Right lobe of liver (tissue), 6 donors: ENCODE results near the gene MTHFD1L. TPM values are rescaled to one million over a fixed set of nuclear protein-coding genes. Genes with fewer than 3 reads are reported as not detected.

ENCODE experiments used
- ATAC-seq, 4 donors: fragments of 200-7000 bp; cut with Tn5 transposase; one replicate each; pipeline ENCODE4 v1.9.1; 2020; ENCODE audit warnings: mild to moderate bottlenecking in 4 of 4, moderate library complexity in 4 of 4
- DNase-seq, 3 donors: peaks; one replicate each; pipeline ENCODE4 v3.0.0-alpha.2; 2020
- H3K27ac ChIP-seq, 3 donors: fragments of 200-600 bp; one replicate each; pipeline ENCODE4 v1.8.0; 2022
- H3K27me3 ChIP-seq, 2 donors: fragments of 200-600 bp; one replicate each; pipeline ENCODE4 v1.8.0; 2022
- H3K36me3 ChIP-seq, 4 donors: fragments of 200-600 bp; sonication (generic) in 1 of 4; one replicate each; pipeline versions ENCODE4 v1.5.1 to v1.8.0; 2017 to 2022; ENCODE audit warnings: control low read depth in 1 of 4
- H3K4me1 ChIP-seq, 4 donors: fragments of 200-600 bp; sonication (generic) in 1 of 4; one replicate each; pipeline versions ENCODE4 v1.5.1 to v1.8.0; 2017 to 2022; ENCODE audit warnings: control low read depth in 1 of 4
- H3K4me3 ChIP-seq, 3 donors: fragments of 200-600 bp; one replicate each; pipeline ENCODE4 v1.8.0; 2022
- H3K9me3 ChIP-seq, 4 donors: fragments of 200-600 bp; sonication (generic) in 1 of 4; one replicate each; pipeline versions ENCODE4 v1.5.1 to v1.8.0; 2017 to 2022; ENCODE audit warnings: control low read depth in 1 of 4
- POLR2A ChIP-seq: fragments of 450-650 bp; IDR thresholded peaks from one replicate; pipeline ENCODE4 v1.6.1; 2017; ENCODE audit warnings: antibody characterized with exemption, mild to moderate bottlenecking
- WGBS: methylation state at CpG from one replicate; pipeline ENCODE4 v1.1.6; 2018; ENCODE audit warnings: low coverage, low lambda C conversion rate; ENCODE audit not compliant: insufficient coverage; ENCODE audit errors: missing lambda C conversion rate; 5-methylcytosine and 5-hydroxymethylcytosine counted together
- intact Hi-C, 2 donors: fragments of 100-400 bp; cut with DNase I; formaldehyde crosslinking; loops; one replicate each; pipeline versions ENCODE4 v1.11.2 to v1.14.1; 2022
- total RNA-seq, 6 experiments: library from RNA; depleted of rRNA in 2 of 6; stranded (reverse); fragments of >200 nt in 2 of 6; fragmentation: NEBNext Ultra II Directional in 3 of 6; extraction: Animal tissue kit (Norgen Biotek cat#: 25700) in 3 of 6; gene quantifications; one replicate each; pipeline versions ENCODE4 v1.1.0 to v1.2.4, GENCODE V29; 2016 to 2023
- TF ChIP-seq, protein P1 (sequence below), 4 donors: fragments of 200-600 bp in 3 of 4; fragments of 450-650 bp in 1 of 4; IDR thresholded peaks; one replicate each; pipeline versions ENCODE4 v1.5.1 to v1.8.0; 2016 to 2022; ENCODE audit warnings: antibody characterized with exemption in 4 of 4, mild to moderate bottlenecking in 2 of 4
- donor health status: DM: no; HTN: yes; CAD: no.
- donor health status: DM: no; HTN: no; CAD: no.
- donor health status: DM: no; HTN: no; CAD: no.
- donor health status: DM: no; HTN: yes; CAD: no.
- donor health status: DM: no; HTN: yes; CAD: no.

Gene MTHFD1L
- total RNA-seq, 6 experiments from 2014 or later = 1.7 to 11.5 (median 4.9) TPM

DNA sequence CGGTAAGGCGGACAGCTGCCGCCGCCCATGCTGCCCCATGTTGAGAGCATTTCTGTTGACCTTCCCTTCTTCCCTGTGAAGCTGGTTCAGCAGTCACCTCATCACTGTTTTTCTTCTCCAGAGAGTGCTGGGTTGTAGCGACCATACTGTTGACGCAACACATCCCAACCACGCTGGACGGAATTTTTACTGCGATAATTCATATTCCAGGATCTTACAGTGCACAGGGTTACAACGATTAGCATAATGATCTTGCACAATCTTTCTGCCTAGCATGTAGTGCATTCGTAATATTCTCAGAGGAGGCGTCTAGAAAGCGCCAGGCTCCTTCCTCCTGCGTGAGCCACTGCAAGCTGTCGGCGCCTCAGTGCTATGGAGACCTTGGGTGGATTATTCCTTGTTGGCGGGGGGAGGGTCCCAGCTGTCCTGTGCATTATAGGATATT lies 137.0 kb downstream of the MTHFD1L start:
- H3K9me3 ChIP-seq = no peaks in the 10 kb centered on the region
- DNase-seq (no peak), ATAC-seq (no peak)
- no peaks in the 10 kb centered on the region for H3K4me1 ChIP-seq
- H3K4me3 ChIP-seq = no peak overlapping the region
- WGBS = 99% methylated on average over 15 of the region's 17 CpGs
- no peaks in the 10 kb centered on the region for H3K27me3 ChIP-seq
- intact Hi-C loops = no loop called here
- TF ChIP-seq, protein P1, sequence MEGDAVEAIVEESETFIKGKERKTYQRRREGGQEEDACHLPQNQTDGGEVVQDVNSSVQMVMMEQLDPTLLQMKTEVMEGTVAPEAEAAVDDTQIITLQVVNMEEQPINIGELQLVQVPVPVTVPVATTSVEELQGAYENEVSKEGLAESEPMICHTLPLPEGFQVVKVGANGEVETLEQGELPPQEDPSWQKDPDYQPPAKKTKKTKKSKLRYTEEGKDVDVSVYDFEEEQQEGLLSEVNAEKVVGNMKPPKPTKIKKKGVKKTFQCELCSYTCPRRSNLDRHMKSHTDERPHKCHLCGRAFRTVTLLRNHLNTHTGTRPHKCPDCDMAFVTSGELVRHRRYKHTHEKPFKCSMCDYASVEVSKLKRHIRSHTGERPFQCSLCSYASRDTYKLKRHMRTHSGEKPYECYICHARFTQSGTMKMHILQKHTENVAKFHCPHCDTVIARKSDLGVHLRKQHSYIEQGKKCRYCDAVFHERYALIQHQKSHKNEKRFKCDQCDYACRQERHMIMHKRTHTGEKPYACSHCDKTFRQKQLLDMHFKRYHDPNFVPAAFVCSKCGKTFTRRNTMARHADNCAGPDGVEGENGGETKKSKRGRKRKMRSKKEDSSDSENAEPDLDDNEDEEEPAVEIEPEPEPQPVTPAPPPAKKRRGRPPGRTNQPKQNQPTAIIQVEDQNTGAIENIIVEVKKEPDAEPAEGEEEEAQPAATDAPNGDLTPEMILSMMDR (IDR thresholded peaks at IDR 0.05) = no peak
- no peak for TF ChIP-seq POLR2A
- no peak overlapping the region for H3K27ac ChIP-seq
- no peaks in the 10 kb centered on the region for H3K36me3 ChIP-seq

DNA sequence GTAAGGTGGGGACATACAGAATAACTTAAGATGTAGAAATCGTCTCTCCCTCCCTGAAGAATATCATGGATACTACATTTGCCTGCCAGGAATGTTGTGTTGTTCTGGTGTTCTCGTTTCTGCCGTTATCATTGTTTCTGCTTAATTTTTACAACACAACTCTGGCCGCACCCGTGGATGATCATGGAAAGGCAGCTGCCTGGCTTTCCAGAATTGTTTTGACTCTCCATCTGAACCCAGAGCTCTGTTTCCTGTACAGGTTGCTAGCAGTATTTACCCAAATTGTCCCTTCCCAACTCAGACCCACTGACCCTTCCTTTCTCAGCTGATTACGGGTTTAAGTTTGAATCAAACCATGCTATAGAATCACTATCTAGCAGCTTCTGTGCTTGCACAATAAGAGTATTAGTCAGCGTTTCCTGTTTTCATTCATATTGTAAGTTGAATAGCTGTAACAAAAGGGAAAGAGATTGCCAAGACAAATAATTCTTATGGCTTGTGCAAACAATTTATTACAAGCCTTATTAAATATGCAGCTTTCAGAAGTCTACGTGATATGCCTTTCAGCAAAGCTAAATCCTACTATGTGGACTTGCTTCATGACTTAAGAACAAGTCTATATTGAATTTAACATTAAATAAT lies 139.0 kb downstream of the MTHFD1L start:
- TF ChIP-seq, protein P1 (IDR thresholded peaks at IDR 0.05) = no peak
- no peak for TF ChIP-seq POLR2A
- H3K27me3 ChIP-seq = no peaks in the 10 kb centered on the region
- H3K4me3 ChIP-seq = no peak overlapping the region
- no peaks in the 10 kb centered on the region for H3K36me3 ChIP-seq
- H3K9me3 ChIP-seq = no peaks in the 10 kb centered on the region
- no peaks in the 10 kb centered on the region for H3K4me1 ChIP-seq
- DNase-seq = no peak
- peak; percentile 71 to 84 (median 80) for ATAC-seq
- whole genome bisulfite sequencing = 59% methylated on average over 8 of the region's 8 CpGs
- peak overlapping the region; percentile 3 to 55 (median 33) for H3K27ac ChIP-seq
- intact Hi-C loops = no loop called here

GRCh38 chr6:151005164-151005563 lies 139.7 kb downstream of the MTHFD1L start:
- H3K4me1 ChIP-seq = no peaks in the 10 kb centered on the region
- H3K4me3 ChIP-seq = no peak overlapping the region
- no peaks in the 10 kb centered on the region for H3K9me3 ChIP-seq
- DNase-seq (no peak), ATAC-seq (no peak)
- no peaks in the 10 kb centered on the region for H3K27me3 ChIP-seq
- TF ChIP-seq POLR2A = no peak
- intact Hi-C loops = no loop called here
- H3K36me3 ChIP-seq = no peaks in the 10 kb centered on the region
- WGBS = 68% methylated on average over 6 of the region's 6 CpGs
- peak overlapping the region; percentile 3 to 45 (median 21) for H3K27ac ChIP-seq

DNA sequence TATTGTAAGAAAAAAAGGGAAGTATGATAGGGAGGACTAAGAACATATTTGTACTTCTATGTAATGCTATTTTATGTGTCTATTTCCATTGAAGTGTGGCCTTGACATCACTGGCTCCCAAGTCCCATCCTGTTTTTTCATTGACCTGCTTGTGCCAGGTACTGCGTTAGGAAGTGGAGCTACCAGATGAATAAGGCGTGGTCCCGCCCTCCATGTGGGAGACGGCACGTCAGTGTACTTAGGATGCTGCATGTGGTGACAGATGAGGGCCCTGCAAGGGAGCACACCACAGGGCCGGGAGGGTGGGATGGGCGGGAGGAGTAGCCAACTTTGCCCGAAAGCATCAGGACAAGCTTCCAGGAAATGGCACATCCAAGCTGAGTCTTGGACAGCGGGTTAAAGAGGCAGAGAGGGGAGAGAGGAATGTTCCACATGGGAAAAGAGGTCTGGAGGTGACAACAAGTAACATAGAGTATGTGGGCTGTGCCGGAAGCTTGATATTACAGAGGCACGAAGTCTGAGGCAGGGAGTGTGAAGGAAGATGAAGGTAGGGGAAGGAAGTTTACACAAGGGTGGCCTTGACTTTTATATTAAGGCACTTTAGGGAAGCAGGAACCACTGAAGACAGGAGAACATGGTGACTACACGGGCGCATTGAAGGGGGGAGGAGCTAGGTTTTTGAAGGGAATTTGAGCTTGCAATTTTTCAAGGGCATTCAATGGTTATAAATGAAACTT lies 140.6 kb downstream of the MTHFD1L start:
- Histone ChIP-seq H3K36me3 (no peaks in the 10 kb centered on the region), H3K27ac (peak overlapping the region in 2 of 3 donors; percentile 21 to 45), H3K4me3 (no peak overlapping the region), H3K4me1 (no peaks in the 10 kb centered on the region), H3K27me3 (no peaks in the 10 kb centered on the region), H3K9me3 (no peaks in the 10 kb centered on the region)
- ATAC-seq = peak in 3 of 4 donors; percentile 30 to 40 (median 31)
- 75% methylated on average over 13 of the region's 13 CpGs for WGBS
- intact Hi-C loops = no loop called here
- DNase-seq = no peak
- TF ChIP-seq, protein P1 (IDR thresholded peaks at IDR 0.05) = no peak
- TF ChIP-seq POLR2A = no peak

- intact Hi-C loops = no loop called here
- WGBS = 85% methylated on average over 3 of the region's 3 CpGs
Observed at GRCh38 chr6:151007076-151007475, 141.6 kb downstream of the MTHFD1L start.

More at GRCh38 chr6:151007076-151007475, 141.6 kb downstream of the MTHFD1L start:
- H3K27ac ChIP-seq = peak overlapping the region in 1 of 3 donors; percentile 45
- DNase-seq (no peak), ATAC-seq (no peak)
- H3K9me3 ChIP-seq = no peaks in the 10 kb centered on the region
- H3K27me3 ChIP-seq = no peaks in the 10 kb centered on the region
- no peaks in the 10 kb centered on the region for H3K4me1 ChIP-seq
- TF ChIP-seq POLR2A = no peak
- TF ChIP-seq, protein P1 (IDR thresholded peaks at IDR 0.05) = no peak
- H3K36me3 ChIP-seq = no peaks in the 10 kb centered on the region
- H3K4me3 ChIP-seq = no peak overlapping the region
